HepG2 (cell line): Measurements from ENCODE around the gene DUSP8. TPM values are rescaled to one million over a fixed set of nuclear protein-coding genes. Genes with fewer than 3 reads are reported as not detected.
"Not testable (repeated sequence)": the region's sequence is repeated elsewhere in the genome, so short reads cannot be mapped to it uniquely, and the experiment has no call there.

ENCODE experiments used
- ATAC-seq: fragments of 200-7000 bp; cut with Tn5 transposase; 3 replicates; pipeline ENCODE4 v1.9.1; 2020; ENCODE audit warnings: mild to moderate bottlenecking, moderate library complexity
- BruUV-seq: library from RNA; stranded (reverse); fragments of 400-500 nt; replicated peaks from 2 replicates; lab custom pipeline; 2021; lab: Mats Ljungman, UMichigan
- CTCF ChIA-PET: fragments of 300-600 bp; formaldehyde crosslinking; extraction: SDS; loops from one replicate; lab custom pipeline; 2021; ENCODE audit warnings: low total read pairs, inconsistent platforms, low intra/inter-chr PET ratio; lab: Yijun Ruan, JAX
- POLR2A ChIA-PET: fragments of 350-600 bp; sonication (Branson Sonifier 250); formaldehyde crosslinking; loops from one replicate; lab custom pipeline; 2020; ENCODE audit warnings: antibody characterized with exemption, inconsistent platforms; lab: Yijun Ruan, JAX
- DNase-seq: peaks from one replicate; pipeline ENCODE4 v3.0.0-alpha.2; 2015; ENCODE audit warnings: low spot score
- FAIRE-seq: peaks from 3 replicates; lab custom pipeline; 2011; peaks lifted over from hg19 to GRCh38; lab: Jason Lieb, UNC
- H2AFZ ChIP-seq: one replicate; pipeline ENCODE4 v1.6.1; 2011; ENCODE audit warnings: low read length, inconsistent platforms
- H3K27ac ChIP-seq: fragments of 300-600 bp; 3 replicates; pipeline ENCODE4 v1.8.0; 2011; ENCODE audit warnings: mixed run types, mild to moderate bottlenecking, mixed read lengths, low read length, inconsistent platforms; ENCODE audit not compliant: insufficient read depth; ENCODE audit errors: extremely low read length
- H3K27me3 ChIP-seq, 2 experiments: fragments of 200-600 bp in 1 of 2; 2 replicates in 1 of 2; 3 replicates in 1 of 2; pipeline versions ENCODE4 v1.6.0 to v1.8.0; 2011; ENCODE audit warnings: low read length in 2 of 2, mild to moderate bottlenecking in 2 of 2, moderate library complexity in 2 of 2, inconsistent platforms in 1 of 2; ENCODE audit not compliant: insufficient read depth in 2 of 2, control insufficient read depth in 1 of 2
- H3K36me3 ChIP-seq, 2 experiments: fragments of 200-600 bp in 1 of 2; replicated peaks in 1 of 2; 2 replicates in 1 of 2; 3 replicates in 1 of 2; pipeline versions ENCODE4 v1.5.1 to v1.8.0; 2011; ENCODE audit warnings: low read length in 2 of 2, inconsistent platforms in 1 of 2; ENCODE audit not compliant: insufficient read depth in 2 of 2, control insufficient read depth in 1 of 2
- H3K4me1 ChIP-seq: 2 replicates; pipeline ENCODE4 v1.5.1; 2012; ENCODE audit warnings: low read length, inconsistent platforms; ENCODE audit not compliant: insufficient read depth
- H3K4me2 ChIP-seq: 2 replicates; pipeline ENCODE4 v1.6.0; 2011; ENCODE audit warnings: low read depth, low read length, inconsistent platforms
- H3K4me3 ChIP-seq, 3 experiments: fragments of 200-600 bp in 1 of 3; sonication (generic), shearing (Covaris generic) in 1 of 3; replicated peaks in 1 of 3; 2 replicates each; pipeline ENCODE4 v1.5.1; 2011 to 2016; ENCODE audit warnings: low read length in 3 of 3, inconsistent platforms in 2 of 3, low read depth in 2 of 3, mild to moderate bottlenecking in 2 of 3, control low read depth in 1 of 3, mixed read lengths in 1 of 3; ENCODE audit not compliant: insufficient read depth in 1 of 3
- H3K79me2 ChIP-seq: one replicate; pipeline ENCODE4 v1.6.1; 2011; ENCODE audit warnings: low read length, inconsistent platforms; ENCODE audit not compliant: insufficient read depth
- H3K9ac ChIP-seq: 2 replicates; pipeline ENCODE4 v1.6.0; 2011; ENCODE audit warnings: mild to moderate bottlenecking, low read depth, low read length, inconsistent platforms; ENCODE audit not compliant: insufficient read depth
- H3K9me3 ChIP-seq: 2 replicates; pipeline ENCODE4 v1.5.1; 2012; ENCODE audit warnings: mild to moderate bottlenecking, low read length
- H4K20me1 ChIP-seq: 2 replicates; pipeline ENCODE4 v1.6.0; 2011; ENCODE audit warnings: inconsistent platforms, mild to moderate bottlenecking, low read length, moderate library complexity; ENCODE audit not compliant: insufficient read depth
- ETV5 ChIP-seq: IDR thresholded peaks from 2 replicates; pipeline ENCODE4 v1.6.1; 2018; ENCODE audit warnings: missing biosample characterization, missing genetic modification reagents, inconsistent platforms, borderline replicate concordance
- GABPB1 ChIP-seq: IDR thresholded peaks from 2 replicates; pipeline ENCODE4 v1.6.1; 2016; ENCODE audit warnings: mild to moderate bottlenecking, missing genetic modification reagents, moderate library complexity, missing compliant biosample characterization
- LCORL ChIP-seq, 2 experiments: fragments of 450-650 bp in 1 of 2; sonication (generic) in 1 of 2; formaldehyde crosslinking in 1 of 2; IDR thresholded peaks; 2 replicates each; pipeline versions ENCODE4 v1.5.0 to v1.6.1; 2017 to 2020; ENCODE audit warnings: antibody characterized with exemption in 1 of 2, missing genetic modification reagents in 1 of 2
- MNT ChIP-seq: fragments of 450-650 bp; IDR thresholded peaks from 2 replicates; pipeline ENCODE4 v1.6.1; 2016
- RBM39 ChIP-seq: fragments of 200-400 bp; formaldehyde crosslinking; IDR thresholded peaks from one replicate; pipeline ENCODE4 v1.6.1; 2018; ENCODE audit warnings: antibody characterized with exemption, mild to moderate bottlenecking, low read depth, low read length; ENCODE audit not compliant: poor library complexity, severe bottlenecking
- SNRNP70 ChIP-seq: fragments of 200-400 bp; formaldehyde crosslinking; IDR thresholded peaks from 2 replicates; pipeline ENCODE4 v1.6.1; 2017; ENCODE audit warnings: mild to moderate bottlenecking, low read depth, low read length, moderate library complexity
- TERF1 ChIP-seq: sonication (generic); formaldehyde crosslinking; IDR thresholded peaks from 2 replicates; pipeline ENCODE4 v1.8.0; 2022; ENCODE audit warnings: mild to moderate bottlenecking, missing genetic modification reagents, moderate library complexity
- WGBS: methylation state at CpG from one replicate; pipeline ENCODE4 v1.1.6; 2017; ENCODE audit warnings: low lambda C conversion rate; 5-methylcytosine and 5-hydroxymethylcytosine counted together
- in situ Hi-C: cut with HindIII; loops from 2 replicates; pipeline ENCODE4 v1.10.0; 2017; ENCODE audit warnings: low pct_unique_long_range_greater_than_20kb; ENCODE audit not compliant: extremely low pct_ligation_motif_present
- intact Hi-C: fragments of 100-400 bp; cut with micrococcal nuclease; formaldehyde crosslinking; loops from one replicate; pipeline ENCODE4 v1.10.0; 2022; ENCODE audit not compliant: unreplicated experiment
- polyA plus RNA-seq, 8 experiments: library from polyadenylated mRNA; depleted of rRNA in 3 of 8; stranded (reverse) in 7 of 8; unstranded in 1 of 8; fragments of >200 nt; fragmentation: Illumina TruSeq in 4 of 8; extraction: Trizol in 4 of 8; gene quantifications; 2 replicates each; pipeline versions ENCODE4 v1.2.1 to v1.2.3, GENCODE V29; 2011 to 2016; ENCODE audit warnings: low read depth in 4 of 8, missing spikeins in 1 of 8, mixed read lengths in 1 of 8; ENCODE audit not compliant: insufficient read depth in 1 of 8
- total RNA-seq, 5 experiments: library from RNA; depleted of rRNA; stranded (reverse); fragments of >200 nt; fragmentation: Illumina TruSeq; extraction: Trizol; gene quantifications; 2 replicates each; pipeline ENCODE4 v1.2.3, GENCODE V29; 2016; ENCODE audit warnings: low read depth in 1 of 5

DUSP8 gene
- total and polyA plus RNA-seq, 2 of the 13 experiments (the other 11 are each of a cell fraction or from before 2014, with no cell fraction given): 1.8 to 8.0 TPM

- H3K4me2 ChIP-seq, H3K36me3 ChIP-seq, DNase-seq, H3K27ac ChIP-seq, ATAC-seq, H3K9me3 ChIP-seq, H3K9ac ChIP-seq, FAIRE-seq, intact Hi-C loops, H3K27me3 ChIP-seq, H3K4me1 ChIP-seq, in situ Hi-C loops, CTCF ChIA-PET, POLR2A ChIA-PET, H3K4me3 ChIP-seq, H2AFZ ChIP-seq, BruUV-seq, H3K79me2 ChIP-seq: not testable (repeated sequence)
- H4K20me1 ChIP-seq: peaks cover 51% of the 10 kb centered on the region
- WGBS: 74% methylated on average over 9 of the region's 9 CpGs
Observed at GRCh38 chr11:1512531-1513258, 59.4 kb downstream of the DUSP8 start.

- BruUV-seq: no TSS peak
- no peak overlapping the region for H3K4me2 ChIP-seq
- CTCF ChIA-PET: no interaction called here
- H3K4me1 ChIP-seq: no peaks in the 10 kb centered on the region
- no peaks in the 10 kb centered on the region for H3K9me3 ChIP-seq
- no peak for ATAC-seq
- in situ Hi-C loops (no loop called here), intact Hi-C loops (no loop called here)
- H3K9ac ChIP-seq: no peak overlapping the region
- no peaks in the 10 kb centered on the region for H3K79me2 ChIP-seq
- H4K20me1 ChIP-seq: peaks cover 44% of the 10 kb centered on the region
- 82% methylated on average over 12 of the region's 12 CpGs for WGBS
- TF ChIP-seq ETV5: no peak
- TF ChIP-seq SNRNP70: no peak
- TF ChIP-seq RBM39: no peak
- no peak for TF ChIP-seq GABPB1 (CRISPR knock-in tag)
- TF ChIP-seq LCORL (IDR thresholded peaks at IDR 0.05): no peak
- no peak for TF ChIP-seq LCORL (CRISPR knock-in tag; IDR thresholded peaks at IDR 0.05)
- no peak for TF ChIP-seq TERF1 (CRISPR knock-in tag)
- peak; percentile 63 for TF ChIP-seq MNT
- no peaks in the 10 kb centered on the region for H3K36me3 ChIP-seq
- no peak overlapping the region for H2AFZ ChIP-seq
- H3K4me3 ChIP-seq: no peak overlapping the region
- POLR2A ChIA-PET: no interaction called here
- no peak overlapping the region for H3K27ac ChIP-seq
- H3K27me3 ChIP-seq: no peaks in the 10 kb centered on the region
- no peak for FAIRE-seq
- DNase-seq: no peak
Observed at GRCh38 chr11:1511937-1512496, 60.1 kb downstream of the DUSP8 start.
